Mucosa of stomach (tissue), 1 donor: Measurements from ENCODE around the gene POU2F3.
A peak's percentile ranks its signal among the peaks of the same experiment; 100 is the strongest.

ENCODE experiments used
- H3K27me3 ChIP-seq: one replicate; pipeline ENCODE4 v1.7.0; 2013; ENCODE audit warnings: mild to moderate bottlenecking, low read length; ENCODE audit not compliant: control insufficient read depth, insufficient read depth
- H3K36me3 ChIP-seq: one replicate; pipeline ENCODE4 v1.7.0; 2013; ENCODE audit warnings: low read length; ENCODE audit not compliant: control insufficient read depth, insufficient read depth
- H3K4me1 ChIP-seq: one replicate; pipeline ENCODE4 v1.7.0; 2013; ENCODE audit warnings: mild to moderate bottlenecking, low read length; ENCODE audit not compliant: control insufficient read depth, insufficient read depth
- H3K4me3 ChIP-seq: one replicate; pipeline ENCODE4 v1.7.0; 2013; ENCODE audit warnings: low read length
- H3K9ac ChIP-seq: one replicate; pipeline ENCODE4 v1.7.0; 2013; ENCODE audit warnings: mild to moderate bottlenecking, low read length, moderate library complexity
- H3K9me3 ChIP-seq: one replicate; pipeline ENCODE4 v1.7.0; 2013; ENCODE audit warnings: mild to moderate bottlenecking, low read length, moderate library complexity; ENCODE audit not compliant: control insufficient read depth
- donor health status: Pancreatic carcinoma.

The POU2F3 gene

GRCh38 chr11:120212926-120213325 lies 27.0 kb upstream of the POU2F3 start:
- H3K9me3 ChIP-seq: no peaks in the 10 kb centered on the region
- no peaks in the 10 kb centered on the region for H3K36me3 ChIP-seq
- H3K4me1 ChIP-seq: peaks cover 44% of the 10 kb centered on the region
- H3K4me3 ChIP-seq: peak overlapping the region; percentile 18
- H3K9ac ChIP-seq: peak overlapping the region; percentile 37
- H3K27me3 ChIP-seq: no peaks in the 10 kb centered on the region

GRCh38 chr11:120214581-120214980 lies 25.4 kb upstream of the POU2F3 start:
- no peak overlapping the region for H3K9ac ChIP-seq
- no peaks in the 10 kb centered on the region for H3K9me3 ChIP-seq
- no peak overlapping the region for H3K4me3 ChIP-seq
- H3K27me3 ChIP-seq: no peaks in the 10 kb centered on the region
- H3K36me3 ChIP-seq: no peaks in the 10 kb centered on the region
- H3K4me1 ChIP-seq: peaks cover 50% of the 10 kb centered on the region

- Histone ChIP-seq H3K9ac (no peak overlapping the region), H3K9me3 (no peaks in the 10 kb centered on the region), H3K4me3 (no peak overlapping the region), H3K4me1 (peaks cover 53% of the 10 kb centered on the region), H3K27me3 (no peaks in the 10 kb centered on the region), H3K36me3 (no peaks in the 10 kb centered on the region)
Measured at GRCh38 chr11:120215634-120216033, 24.3 kb upstream of the POU2F3 start.

DNA sequence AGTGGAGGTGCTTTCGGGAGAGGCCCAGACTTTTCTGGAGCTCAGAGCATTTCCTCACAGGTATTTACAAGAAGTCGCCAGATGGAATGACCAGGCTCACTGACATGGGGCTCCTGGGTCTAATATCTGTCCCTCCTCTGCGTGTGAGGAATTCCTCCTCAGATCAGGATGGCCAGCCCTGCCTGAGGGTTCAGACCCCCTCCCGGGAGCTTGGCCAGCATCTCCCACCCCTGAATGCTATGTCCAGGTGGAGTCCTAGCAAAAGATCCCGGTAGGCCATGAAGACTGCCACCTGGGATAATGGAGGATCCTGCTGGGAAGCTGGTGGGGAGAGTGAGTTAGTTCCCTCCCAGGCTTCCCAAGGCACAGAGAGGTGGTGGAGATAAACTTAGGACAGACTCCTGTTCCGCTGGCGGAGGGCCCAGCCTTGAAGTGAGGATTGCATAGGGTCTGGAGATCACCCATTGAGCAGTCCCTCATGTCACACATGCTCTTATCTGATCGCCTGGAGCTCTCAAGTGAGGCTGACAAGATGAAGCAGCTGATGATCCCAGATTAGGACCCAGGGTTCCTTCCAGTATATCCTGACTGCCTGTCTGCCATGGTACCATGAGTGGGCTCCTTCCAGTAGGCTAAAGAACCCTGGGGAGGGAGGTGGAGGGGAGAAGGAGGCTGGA lies 23.4 kb upstream of the POU2F3 start:
- H3K4me3 ChIP-seq: no peak overlapping the region
- H3K9me3 ChIP-seq: no peaks in the 10 kb centered on the region
- no peaks in the 10 kb centered on the region for H3K27me3 ChIP-seq
- H3K4me1 ChIP-seq: peaks cover 62% of the 10 kb centered on the region
- no peaks in the 10 kb centered on the region for H3K36me3 ChIP-seq
- H3K9ac ChIP-seq: no peak overlapping the region

- no peaks in the 10 kb centered on the region for H3K36me3 ChIP-seq
- no peaks in the 10 kb centered on the region for H3K27me3 ChIP-seq
- H3K4me3 ChIP-seq: no peak overlapping the region
- H3K9me3 ChIP-seq: no peaks in the 10 kb centered on the region
- peaks cover 64% of the 10 kb centered on the region for H3K4me1 ChIP-seq
- no peak overlapping the region for H3K9ac ChIP-seq
Measured at GRCh38 chr11:120217526-120217925, 22.4 kb upstream of the POU2F3 start.

GRCh38 chr11:120217941-120218694 lies 21.8 kb upstream of the POU2F3 start:
- no peaks in the 10 kb centered on the region for H3K36me3 ChIP-seq
- H3K9ac ChIP-seq: no peak overlapping the region
- no peak overlapping the region for H3K4me3 ChIP-seq
- no peaks in the 10 kb centered on the region for H3K27me3 ChIP-seq
- no peaks in the 10 kb centered on the region for H3K9me3 ChIP-seq
- H3K4me1 ChIP-seq: peaks cover 58% of the 10 kb centered on the region

GRCh38 chr11:120218695-120219033 lies 21.3 kb upstream of the POU2F3 start:
- Histone ChIP-seq H3K9me3 (no peaks in the 10 kb centered on the region), H3K4me1 (peaks cover 55% of the 10 kb centered on the region), H3K27me3 (no peaks in the 10 kb centered on the region), H3K36me3 (no peaks in the 10 kb centered on the region), H3K4me3 (no peak overlapping the region), H3K9ac (no peak overlapping the region)

DNA sequence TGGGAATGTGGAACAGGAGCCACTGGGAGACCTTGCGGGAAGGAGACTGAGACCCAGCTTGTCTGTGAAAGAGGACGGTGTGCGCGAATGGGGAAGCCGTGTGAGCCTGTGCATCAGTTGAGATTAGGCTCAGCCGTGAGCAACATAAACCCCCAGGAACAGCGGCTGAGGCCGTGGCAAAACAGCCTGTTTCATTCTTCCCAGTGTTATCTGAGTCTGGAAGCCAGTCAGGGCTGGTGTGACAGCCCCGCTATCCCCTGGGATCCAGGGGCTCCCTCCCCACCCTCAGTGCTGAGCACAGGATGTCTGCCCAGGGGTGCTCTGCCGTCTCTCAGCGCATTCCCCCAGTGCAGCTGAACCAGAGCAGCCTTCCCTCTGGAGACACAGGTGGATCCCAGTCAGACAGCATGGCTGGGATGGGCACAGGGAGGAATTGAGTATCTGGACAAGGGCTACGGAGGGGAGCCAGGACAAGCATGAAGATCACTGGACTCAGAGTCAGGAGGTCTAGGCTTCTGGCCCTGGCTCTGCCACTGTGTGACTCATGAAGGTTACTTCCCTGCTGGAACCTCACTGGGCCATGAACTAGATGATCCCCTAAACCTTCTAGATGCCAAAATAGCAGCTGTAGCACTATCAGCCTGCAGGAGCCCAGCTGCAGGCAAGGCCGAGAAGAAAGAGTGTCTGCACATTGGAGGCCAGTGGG lies 20.6 kb upstream of the POU2F3 start:
- H3K4me1 ChIP-seq: peaks cover 55% of the 10 kb centered on the region
- H3K9ac ChIP-seq: no peak overlapping the region
- no peak overlapping the region for H3K4me3 ChIP-seq
- H3K27me3 ChIP-seq: no peaks in the 10 kb centered on the region
- H3K36me3 ChIP-seq: no peaks in the 10 kb centered on the region
- H3K9me3 ChIP-seq: no peaks in the 10 kb centered on the region

DNA sequence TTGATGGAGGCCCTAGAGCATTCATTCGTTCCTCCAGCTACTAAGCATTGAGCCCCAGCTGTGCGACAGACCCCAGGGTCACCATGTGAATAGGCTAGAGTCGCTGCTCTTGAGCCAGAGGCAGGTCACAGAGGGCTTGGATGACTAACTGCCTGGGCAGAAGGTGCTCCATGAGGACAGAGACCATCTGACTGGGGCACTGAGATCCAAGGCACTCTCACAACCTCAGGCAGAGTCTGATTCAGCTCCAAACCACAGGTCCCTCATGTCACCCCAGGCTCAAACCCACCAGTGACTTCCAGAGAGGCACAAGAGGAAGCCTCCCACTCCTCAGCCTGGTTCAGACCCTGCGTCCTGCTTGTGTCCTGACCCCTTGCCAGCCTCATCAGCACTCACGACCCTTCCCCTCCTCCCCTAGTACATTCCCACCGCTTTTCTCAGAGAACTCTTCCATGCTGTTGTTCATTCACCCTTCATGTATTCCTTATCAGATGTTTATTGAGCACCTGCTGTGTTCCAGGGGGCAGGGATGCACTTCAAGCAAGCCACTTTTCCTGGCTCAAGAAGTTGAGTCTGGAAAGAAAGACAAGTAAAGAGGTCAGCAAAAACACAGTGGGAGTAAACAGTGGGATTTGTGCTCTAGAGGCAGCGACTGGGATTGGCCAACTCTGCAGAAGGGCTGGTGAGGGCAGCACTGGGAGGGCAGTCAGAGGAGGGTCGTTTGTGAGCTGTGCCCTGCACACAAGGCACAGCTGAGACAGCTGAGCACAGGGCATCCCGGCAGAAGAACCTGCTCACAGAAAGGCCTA lies 19.8 kb upstream of the POU2F3 start:
- no peaks in the 10 kb centered on the region for H3K27me3 ChIP-seq
- no peaks in the 10 kb centered on the region for H3K9me3 ChIP-seq
- H3K9ac ChIP-seq: no peak overlapping the region
- H3K4me1 ChIP-seq: peaks cover 55% of the 10 kb centered on the region
- no peaks in the 10 kb centered on the region for H3K36me3 ChIP-seq
- H3K4me3 ChIP-seq: no peak overlapping the region

- Histone ChIP-seq H3K27me3 (no peaks in the 10 kb centered on the region), H3K9me3 (no peaks in the 10 kb centered on the region), H3K9ac (no peak overlapping the region), H3K4me1 (peaks cover 50% of the 10 kb centered on the region), H3K36me3 (no peaks in the 10 kb centered on the region), H3K4me3 (no peak overlapping the region)
Measured at GRCh38 chr11:120220747-120221037, 19.2 kb upstream of the POU2F3 start.

DNA sequence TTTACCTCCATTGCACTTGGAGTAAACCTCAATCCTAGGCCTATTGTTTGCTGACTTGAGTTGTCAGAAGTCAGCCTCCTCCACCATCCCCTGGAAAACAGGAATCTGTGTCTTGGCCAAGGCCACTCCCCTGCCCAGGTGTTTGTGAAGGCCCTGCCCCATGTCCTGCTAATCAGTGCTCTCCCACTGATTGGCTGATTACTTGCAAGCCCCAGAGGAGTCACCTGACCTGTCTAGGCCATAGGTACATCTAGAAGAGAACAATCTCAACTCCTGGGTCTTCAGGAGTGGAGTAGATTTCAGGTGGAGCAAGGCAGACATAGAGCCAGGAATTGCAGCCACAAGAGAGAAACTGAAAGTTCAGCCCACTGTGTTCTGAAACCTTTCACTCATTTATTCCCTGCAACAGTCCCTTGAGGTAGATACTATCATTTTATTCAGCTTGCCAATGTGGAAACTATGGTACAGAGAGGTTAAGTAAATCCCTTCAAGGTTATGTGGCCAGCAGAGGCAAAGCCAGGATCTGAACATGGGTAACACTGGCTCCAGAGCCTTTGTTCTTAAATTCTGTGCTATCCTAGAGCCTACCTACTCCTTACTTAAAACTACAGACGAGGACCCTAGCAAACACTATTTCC lies 18.7 kb upstream of the POU2F3 start:
- peaks cover 47% of the 10 kb centered on the region for H3K4me1 ChIP-seq
- no peaks in the 10 kb centered on the region for H3K36me3 ChIP-seq
- H3K4me3 ChIP-seq: no peak overlapping the region
- peak overlapping the region; percentile 3 for H3K9ac ChIP-seq
- H3K27me3 ChIP-seq: no peaks in the 10 kb centered on the region
- H3K9me3 ChIP-seq: no peaks in the 10 kb centered on the region
